ENCODE results near the gene PRKN. TPM values are rescaled to one million over a fixed set of nuclear protein-coding genes. Genes with fewer than 3 reads are reported as not detected.

PRKN gene
- polyA plus RNA-seq, 1 experiment, result 0.71 TPM

DNA sequence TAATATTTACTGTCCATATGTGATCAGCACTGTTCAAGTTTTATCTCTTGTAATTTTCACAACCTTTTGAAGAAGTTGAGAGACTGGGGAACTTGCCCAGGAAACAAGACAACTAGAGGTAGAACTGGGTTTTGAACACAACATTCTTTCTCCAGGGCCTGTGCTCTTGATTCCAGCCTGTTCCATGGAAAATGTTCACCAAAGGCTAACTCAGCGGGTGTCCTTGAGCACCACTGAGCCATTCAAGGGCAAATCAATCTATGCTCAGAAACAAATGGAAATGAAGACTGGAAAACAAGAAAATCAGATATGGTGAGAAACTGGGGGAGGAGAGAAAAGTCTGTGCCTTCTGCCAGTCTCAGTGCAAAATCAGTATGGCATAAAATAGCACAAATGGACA, 771.5 kb downstream of the PRKN start:
- TF ChIP-seq, protein P1, sequence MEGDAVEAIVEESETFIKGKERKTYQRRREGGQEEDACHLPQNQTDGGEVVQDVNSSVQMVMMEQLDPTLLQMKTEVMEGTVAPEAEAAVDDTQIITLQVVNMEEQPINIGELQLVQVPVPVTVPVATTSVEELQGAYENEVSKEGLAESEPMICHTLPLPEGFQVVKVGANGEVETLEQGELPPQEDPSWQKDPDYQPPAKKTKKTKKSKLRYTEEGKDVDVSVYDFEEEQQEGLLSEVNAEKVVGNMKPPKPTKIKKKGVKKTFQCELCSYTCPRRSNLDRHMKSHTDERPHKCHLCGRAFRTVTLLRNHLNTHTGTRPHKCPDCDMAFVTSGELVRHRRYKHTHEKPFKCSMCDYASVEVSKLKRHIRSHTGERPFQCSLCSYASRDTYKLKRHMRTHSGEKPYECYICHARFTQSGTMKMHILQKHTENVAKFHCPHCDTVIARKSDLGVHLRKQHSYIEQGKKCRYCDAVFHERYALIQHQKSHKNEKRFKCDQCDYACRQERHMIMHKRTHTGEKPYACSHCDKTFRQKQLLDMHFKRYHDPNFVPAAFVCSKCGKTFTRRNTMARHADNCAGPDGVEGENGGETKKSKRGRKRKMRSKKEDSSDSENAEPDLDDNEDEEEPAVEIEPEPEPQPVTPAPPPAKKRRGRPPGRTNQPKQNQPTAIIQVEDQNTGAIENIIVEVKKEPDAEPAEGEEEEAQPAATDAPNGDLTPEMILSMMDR (IDR thresholded peaks at IDR 0.05; ENCODE audit: insufficient read depth, low read depth, low read length), result no peak
- no peak for DNase-seq (ENCODE audit: low read depth)
- no peaks in the 10 kb centered on the region for H3K27me3 ChIP-seq (ENCODE audit: control insufficient read depth, insufficient read depth, low read length)
- H3K4me3 ChIP-seq (ENCODE audit: low read depth, low read length), result no peak overlapping the region
- CTCF ChIA-PET, result no interaction called here
- H3K36me3 ChIP-seq (ENCODE audit: control insufficient read depth, insufficient read depth, low read length), result no peaks in the 10 kb centered on the region
- POLR2A ChIA-PET, result no interaction called here

DNA sequence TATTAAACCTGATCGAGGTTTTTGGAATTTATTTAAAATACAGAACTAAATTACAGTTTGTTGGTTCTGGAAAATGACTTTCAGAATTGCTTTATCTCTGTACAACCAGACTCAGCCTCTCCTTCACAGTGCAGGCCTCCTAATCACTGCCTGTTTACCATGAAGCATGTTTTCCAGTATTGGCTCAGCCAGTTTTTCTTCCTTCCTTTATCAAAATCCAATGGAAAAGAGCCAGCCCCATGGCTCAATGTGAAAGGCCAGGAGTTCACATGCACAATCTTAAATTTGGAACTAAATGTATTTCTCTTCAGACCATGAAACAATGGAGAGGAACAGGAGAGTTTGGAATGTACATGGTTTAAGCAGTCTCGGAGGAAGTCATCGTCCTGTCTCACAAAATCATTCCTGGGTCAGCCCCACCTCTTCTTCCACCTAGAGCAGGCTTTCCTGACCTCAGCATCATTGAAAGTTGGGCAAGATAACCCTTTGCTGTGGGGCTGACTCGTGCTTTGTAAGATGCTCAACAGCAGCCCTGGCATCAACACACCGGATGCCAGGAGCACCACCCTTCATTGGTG, 772.8 kb downstream of the PRKN start:
- Histone ChIP-seq H3K4me3 (ENCODE audit: low read depth, low read length) (no peak overlapping the region), H3K27me3 (ENCODE audit: control insufficient read depth, insufficient read depth, low read length) (no peaks in the 10 kb centered on the region), H3K36me3 (ENCODE audit: control insufficient read depth, insufficient read depth, low read length) (no peaks in the 10 kb centered on the region)
- DNase-seq (ENCODE audit: low read depth), result no peak
- POLR2A ChIA-PET, result no interaction called here
- TF ChIP-seq, protein P1 (IDR thresholded peaks at IDR 0.05; ENCODE audit: insufficient read depth, low read depth, low read length), result no peak
- CTCF ChIA-PET, result no interaction called here

DNA sequence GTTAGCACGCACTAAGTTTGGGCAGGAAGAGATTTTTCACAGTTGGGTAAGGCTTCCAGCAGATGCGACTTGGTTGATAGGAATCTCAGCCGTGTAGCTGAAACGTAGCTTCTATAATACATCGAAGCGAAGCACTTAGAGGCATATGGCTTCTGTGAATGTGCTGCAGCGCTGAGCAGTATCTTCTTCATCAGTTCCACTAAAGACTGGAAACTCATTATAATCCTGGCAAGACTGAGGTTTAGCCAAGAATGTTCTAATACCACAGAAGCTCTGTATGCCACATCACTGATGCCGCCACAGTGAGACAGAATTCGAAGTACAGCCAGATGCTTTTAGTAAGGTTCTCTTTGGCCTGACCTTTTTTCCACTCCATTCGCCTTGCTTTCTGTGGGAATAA, 773.5 kb downstream of the PRKN start:
- POLR2A ChIA-PET, result no interaction called here
- TF ChIP-seq, protein P1 (IDR thresholded peaks at IDR 0.05; ENCODE audit: insufficient read depth, low read depth, low read length), result no peak
- H3K4me3 ChIP-seq (ENCODE audit: low read depth, low read length), result no peak overlapping the region
- no peaks in the 10 kb centered on the region for H3K27me3 ChIP-seq (ENCODE audit: control insufficient read depth, insufficient read depth, low read length)
- CTCF ChIA-PET, result no interaction called here
- no peaks in the 10 kb centered on the region for H3K36me3 ChIP-seq (ENCODE audit: control insufficient read depth, insufficient read depth, low read length)
- DNase-seq (ENCODE audit: low read depth), result no peak

DNA sequence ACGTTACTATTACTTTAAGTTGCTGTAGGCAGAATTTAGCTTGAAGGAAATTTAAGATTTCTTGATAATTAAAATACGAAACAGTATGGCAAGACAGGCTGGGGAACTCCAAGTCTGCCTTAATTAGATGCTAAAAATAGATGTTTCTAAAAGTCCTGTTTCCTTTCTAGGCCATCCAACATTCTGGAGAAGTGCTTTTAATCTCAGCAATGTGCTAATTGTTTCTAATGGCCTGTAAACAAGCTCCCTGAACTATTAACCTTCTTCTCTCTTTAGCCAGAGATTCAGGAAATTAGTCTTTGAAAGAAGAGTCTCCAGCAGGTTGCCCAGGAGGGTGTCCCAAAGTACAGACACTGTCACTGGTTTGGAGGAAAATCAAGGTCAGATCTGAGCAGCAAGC, 776.4 kb downstream of the PRKN start:
- no peak overlapping the region for H3K4me3 ChIP-seq (ENCODE audit: low read depth, low read length)
- H3K36me3 ChIP-seq (ENCODE audit: control insufficient read depth, insufficient read depth, low read length), result no peaks in the 10 kb centered on the region
- DNase-seq (ENCODE audit: low read depth), result no peak
- ChIA-PET CTCF (no interaction called here), POLR2A (no interaction called here)
- H3K27me3 ChIP-seq (ENCODE audit: control insufficient read depth, insufficient read depth, low read length), result no peaks in the 10 kb centered on the region
- TF ChIP-seq, protein P1 (IDR thresholded peaks at IDR 0.05; ENCODE audit: insufficient read depth, low read depth, low read length), result no peak

DNA sequence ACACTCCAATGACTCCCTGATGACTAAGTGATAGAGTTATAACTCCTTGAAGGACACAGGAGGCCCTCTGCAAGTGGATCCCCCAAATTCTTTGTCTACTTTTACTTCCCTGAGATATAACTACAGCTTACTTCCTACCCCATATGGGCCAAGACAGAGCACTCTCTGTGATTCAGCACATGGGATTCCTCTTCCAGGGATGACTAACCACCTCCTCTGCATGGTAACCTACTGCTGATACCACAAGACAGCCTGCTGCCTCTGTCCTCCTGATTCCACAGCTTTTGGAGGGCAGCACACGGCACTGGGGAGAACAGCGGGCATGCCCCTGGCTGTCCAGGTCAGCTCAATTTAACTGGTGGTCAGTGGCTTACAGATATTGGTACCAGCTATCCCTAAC, 778.0 kb downstream of the PRKN start:
- ChIA-PET POLR2A (no interaction called here), CTCF (no interaction called here)
- Histone ChIP-seq H3K27me3 (ENCODE audit: control insufficient read depth, insufficient read depth, low read length) (no peaks in the 10 kb centered on the region), H3K4me3 (ENCODE audit: low read depth, low read length) (no peak overlapping the region), H3K36me3 (ENCODE audit: control insufficient read depth, insufficient read depth, low read length) (no peaks in the 10 kb centered on the region)
- TF ChIP-seq, protein P1 (IDR thresholded peaks at IDR 0.05; ENCODE audit: insufficient read depth, low read depth, low read length), result no peak
- no peak for DNase-seq (ENCODE audit: low read depth)
